Uterus (tissue), 4 donors: ENCODE data around the gene SIVA1. TPM values are rescaled to one million over a fixed set of nuclear protein-coding genes. Genes with fewer than 3 reads are reported as not detected.

Experiments used
- DNase-seq, 2 donors: peaks; one replicate each; pipeline ENCODE4 v3.0.0-alpha.2; 2019 to 2020
- H3K27ac ChIP-seq, 2 donors: fragments of 200-600 bp; sonication (generic); 1 replicate in 1 of 2; 2 replicates in 1 of 2; pipeline ENCODE4 v1.5.1; 2016 to 2018
- H3K27me3 ChIP-seq, 2 donors: fragments of 200-600 bp; sonication (generic); one replicate each; pipeline ENCODE4 v1.5.1; 2018 to 2019; ENCODE audit warnings: control low read depth in 1 of 2
- H3K36me3 ChIP-seq, 2 donors: fragments of 200-600 bp; sonication (generic); one replicate each; pipeline ENCODE4 v1.5.1; 2019; ENCODE audit warnings: control low read depth in 1 of 2
- H3K4me1 ChIP-seq, 2 donors: fragments of 200-600 bp; sonication (generic); one replicate each; pipeline ENCODE4 v1.5.1; 2018 to 2019; ENCODE audit warnings: control low read depth in 1 of 2
- H3K4me3 ChIP-seq, 2 donors: fragments of 200-600 bp; sonication (generic); 1 replicate in 1 of 2; 2 replicates in 1 of 2; pipeline ENCODE4 v1.5.1; 2018 to 2019; ENCODE audit warnings: mild to moderate bottlenecking in 1 of 2
- H3K9me3 ChIP-seq, 2 donors: fragments of 200-600 bp; sonication (generic); one replicate each; pipeline ENCODE4 v1.5.1; 2019; ENCODE audit warnings: control low read depth in 1 of 2
- POLR2A ChIP-seq, 2 donors: fragments of 450-650 bp; IDR thresholded peaks; one replicate each; pipeline ENCODE4 v1.6.1; 2016; ENCODE audit warnings: antibody characterized with exemption in 2 of 2, mild to moderate bottlenecking in 1 of 2, moderate library complexity in 1 of 2
- intact Hi-C: fragments of 100-400 bp; cut with DNase I; formaldehyde crosslinking; loops from one replicate; pipeline ENCODE4 v1.15.1; 2023; ENCODE audit warnings: low total_unique reads
- total RNA-seq, 4 donors: library from RNA; depleted of rRNA in 3 of 4; stranded (reverse); fragments of >200 nt in 3 of 4; gene quantifications; one replicate each; pipeline versions ENCODE4 v1.1.0 to v1.2.4, GENCODE V29; 2014 to 2023
- TF ChIP-seq, protein P1 (sequence below), 4 experiments: fragments of 200-600 bp in 2 of 4; fragments of 450-650 bp in 2 of 4; sonication (generic) in 2 of 4; IDR thresholded peaks; one replicate each; pipeline ENCODE4 v1.5.1; 2016 to 2019; ENCODE audit warnings: antibody characterized with exemption in 4 of 4, mild to moderate bottlenecking in 2 of 4, moderate library complexity in 1 of 4
- donor health status: DM: yes; HTN: yes; CAD: no.

Gene SIVA1
- total RNA-seq, 4 donors from 2014 or later: 79.4 to 366 (median 239) TPM

DNA sequence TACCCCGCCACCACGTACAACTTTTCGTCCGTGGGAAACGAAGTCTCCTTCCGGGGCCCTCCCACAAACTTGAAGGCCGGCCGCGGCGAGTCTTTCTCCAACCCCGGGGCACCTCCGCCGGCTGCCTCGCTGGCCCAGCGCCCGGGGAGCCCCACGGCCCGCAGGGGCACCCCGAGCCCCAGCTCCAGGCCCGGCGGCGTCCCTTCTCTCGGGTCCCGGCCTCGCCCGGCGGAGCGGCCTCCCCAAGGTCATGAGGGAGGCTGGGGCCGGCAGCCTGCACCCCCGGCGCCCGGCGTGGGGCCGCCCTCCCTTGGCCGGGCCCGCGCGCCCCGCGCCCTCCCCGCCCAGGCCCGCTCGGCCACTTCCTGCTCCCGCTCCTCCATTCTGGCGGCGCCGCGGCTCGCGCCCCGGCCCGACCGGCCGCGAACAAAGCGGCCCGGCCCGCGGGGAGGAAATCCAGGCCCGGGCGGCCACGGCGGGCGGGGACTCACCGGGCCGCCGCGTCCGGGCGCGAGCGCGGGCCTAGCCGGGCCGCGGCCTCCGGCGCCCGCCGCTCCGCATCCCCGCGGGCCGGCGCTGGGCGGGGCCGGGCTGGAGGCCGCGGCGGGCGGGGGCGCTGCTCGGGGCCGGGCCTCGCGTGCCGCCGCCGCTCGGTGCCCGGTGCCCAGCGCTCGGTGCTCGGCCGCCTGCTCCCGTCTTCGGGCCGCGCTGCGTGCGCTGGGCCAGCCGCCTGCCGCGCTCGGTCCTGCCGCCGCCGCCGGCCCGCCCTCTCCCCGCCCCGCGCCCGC lies 42.2 kb downstream of the SIVA1 start, which contains the start of gene AKT1:
Gene AKT1, minus strand, starts transcription at position 756 of the 788 bp plus-strand sequence. CDS start 3,105 bp downstream, outside the sequence.
- H3K27ac ChIP-seq: peak within 1 kb of the TSS; percentile 86 to 97
- TF ChIP-seq, protein P1, sequence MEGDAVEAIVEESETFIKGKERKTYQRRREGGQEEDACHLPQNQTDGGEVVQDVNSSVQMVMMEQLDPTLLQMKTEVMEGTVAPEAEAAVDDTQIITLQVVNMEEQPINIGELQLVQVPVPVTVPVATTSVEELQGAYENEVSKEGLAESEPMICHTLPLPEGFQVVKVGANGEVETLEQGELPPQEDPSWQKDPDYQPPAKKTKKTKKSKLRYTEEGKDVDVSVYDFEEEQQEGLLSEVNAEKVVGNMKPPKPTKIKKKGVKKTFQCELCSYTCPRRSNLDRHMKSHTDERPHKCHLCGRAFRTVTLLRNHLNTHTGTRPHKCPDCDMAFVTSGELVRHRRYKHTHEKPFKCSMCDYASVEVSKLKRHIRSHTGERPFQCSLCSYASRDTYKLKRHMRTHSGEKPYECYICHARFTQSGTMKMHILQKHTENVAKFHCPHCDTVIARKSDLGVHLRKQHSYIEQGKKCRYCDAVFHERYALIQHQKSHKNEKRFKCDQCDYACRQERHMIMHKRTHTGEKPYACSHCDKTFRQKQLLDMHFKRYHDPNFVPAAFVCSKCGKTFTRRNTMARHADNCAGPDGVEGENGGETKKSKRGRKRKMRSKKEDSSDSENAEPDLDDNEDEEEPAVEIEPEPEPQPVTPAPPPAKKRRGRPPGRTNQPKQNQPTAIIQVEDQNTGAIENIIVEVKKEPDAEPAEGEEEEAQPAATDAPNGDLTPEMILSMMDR (IDR thresholded peaks at IDR 0.05): no peak
- no peak for TF ChIP-seq POLR2A (IDR thresholded peaks at IDR 0.05)
- intact Hi-C loops: no loop called here
- no peaks in the 10 kb centered on the region for H3K9me3 ChIP-seq
- H3K36me3 ChIP-seq: no peaks in the 10 kb centered on the region
- peaks cover 0 to 15% of the 10 kb centered on the region in 2 donors for H3K4me1 ChIP-seq
- H3K4me3 ChIP-seq: peak within 1 kb of the TSS; percentile 46 to 81
- no peaks in the 10 kb centered on the region for H3K27me3 ChIP-seq
- no peak for DNase-seq

DNA sequence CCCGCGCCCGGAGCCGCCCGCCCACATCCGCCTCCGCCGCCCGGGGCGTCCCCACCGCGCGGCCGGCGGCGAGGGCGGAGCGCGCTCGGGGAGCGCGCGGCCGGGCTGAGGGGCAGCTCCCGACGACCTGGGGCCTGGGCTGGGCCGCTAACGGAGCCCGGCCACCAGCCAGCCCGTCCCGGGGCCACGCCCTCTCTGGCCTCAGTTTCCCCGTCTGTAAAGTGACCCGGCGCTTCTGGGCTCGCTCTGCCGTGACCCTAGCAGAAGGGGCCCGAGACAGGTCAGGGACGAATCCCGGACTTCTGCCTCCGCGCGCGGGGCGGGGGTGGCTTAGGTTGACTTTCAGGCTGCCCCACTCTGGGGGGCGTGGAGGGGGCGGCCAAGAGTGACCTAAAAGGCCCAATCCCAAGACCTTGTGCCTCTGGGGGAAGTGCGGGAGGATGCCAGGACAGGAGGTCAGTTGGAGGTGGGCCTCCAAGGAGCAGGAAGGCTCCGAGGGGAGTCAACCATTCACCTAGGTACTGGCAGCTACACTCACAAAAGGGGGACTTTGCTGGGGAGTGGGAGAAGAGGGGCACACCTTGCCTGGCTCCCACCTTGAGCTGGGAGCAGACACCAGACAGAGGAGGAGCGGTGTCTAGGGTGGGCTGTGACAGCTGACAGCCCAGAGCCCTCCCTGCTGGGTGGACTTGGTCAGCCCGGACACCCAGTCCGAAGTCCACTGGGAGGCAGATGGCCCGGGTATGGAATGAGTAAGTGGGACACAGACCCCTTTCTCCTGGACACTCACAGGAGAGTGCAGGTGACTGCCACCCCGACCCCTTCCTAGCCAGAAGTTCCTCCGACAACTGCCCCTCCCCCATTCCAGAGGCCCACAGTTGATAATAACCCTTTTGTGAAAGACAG lies 43.1 kb downstream of the SIVA1 start:
- H3K4me1 ChIP-seq: peaks cover 0 to 16% of the 10 kb centered on the region in 2 donors

DNA sequence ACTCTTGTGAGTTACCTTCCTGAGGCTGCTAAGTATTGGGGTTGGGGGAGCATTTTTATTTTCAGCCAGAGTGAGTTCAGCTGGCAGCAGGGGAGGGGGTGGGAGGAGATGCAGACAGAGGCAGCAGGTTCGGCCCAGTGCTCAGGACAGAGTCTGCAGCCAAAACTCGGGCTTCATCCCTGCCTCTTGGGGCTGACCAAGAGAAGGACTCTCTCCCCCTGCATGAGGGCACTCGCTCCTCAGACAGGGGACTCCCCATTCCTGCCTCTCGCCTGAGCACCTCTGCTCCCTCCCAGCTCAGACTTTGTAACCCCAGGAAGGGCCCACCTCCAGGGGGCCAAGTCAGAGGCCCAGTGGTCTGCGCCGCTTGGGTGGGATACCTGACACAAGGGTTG lies 43.7 kb downstream of the SIVA1 start:
- Histone ChIP-seq H3K27me3 (no peaks in the 10 kb centered on the region), H3K4me3 (no peak overlapping the region), H3K36me3 (no peaks in the 10 kb centered on the region), H3K9me3 (no peaks in the 10 kb centered on the region), H3K4me1 (peaks cover 0 to 23% of the 10 kb centered on the region in 2 donors), H3K27ac (peak overlapping the region in 1 of 2 donors; percentile 97)
- intact Hi-C loops: no loop called here
- no peak for TF ChIP-seq POLR2A (IDR thresholded peaks at IDR 0.05)
- TF ChIP-seq, protein P1 (IDR thresholded peaks at IDR 0.05): no peak
- DNase-seq: no peak

More for the DNA sequence above, 43.1 kb downstream of the SIVA1 start:
- peak in 1 of 2 donors; percentile 67 for DNase-seq
- Histone ChIP-seq H3K4me3 (peak overlapping the region; percentile 46 to 61), H3K27ac (peak overlapping the region; percentile 86 to 97), H3K36me3 (no peaks in the 10 kb centered on the region), H3K9me3 (no peaks in the 10 kb centered on the region), H3K27me3 (no peaks in the 10 kb centered on the region)
- peak; percentile 80 to 88 for TF ChIP-seq POLR2A (IDR thresholded peaks at IDR 0.05)
- TF ChIP-seq, protein P1 (IDR thresholded peaks at IDR 0.05): no peak
- intact Hi-C loops: no loop called here

DNA sequence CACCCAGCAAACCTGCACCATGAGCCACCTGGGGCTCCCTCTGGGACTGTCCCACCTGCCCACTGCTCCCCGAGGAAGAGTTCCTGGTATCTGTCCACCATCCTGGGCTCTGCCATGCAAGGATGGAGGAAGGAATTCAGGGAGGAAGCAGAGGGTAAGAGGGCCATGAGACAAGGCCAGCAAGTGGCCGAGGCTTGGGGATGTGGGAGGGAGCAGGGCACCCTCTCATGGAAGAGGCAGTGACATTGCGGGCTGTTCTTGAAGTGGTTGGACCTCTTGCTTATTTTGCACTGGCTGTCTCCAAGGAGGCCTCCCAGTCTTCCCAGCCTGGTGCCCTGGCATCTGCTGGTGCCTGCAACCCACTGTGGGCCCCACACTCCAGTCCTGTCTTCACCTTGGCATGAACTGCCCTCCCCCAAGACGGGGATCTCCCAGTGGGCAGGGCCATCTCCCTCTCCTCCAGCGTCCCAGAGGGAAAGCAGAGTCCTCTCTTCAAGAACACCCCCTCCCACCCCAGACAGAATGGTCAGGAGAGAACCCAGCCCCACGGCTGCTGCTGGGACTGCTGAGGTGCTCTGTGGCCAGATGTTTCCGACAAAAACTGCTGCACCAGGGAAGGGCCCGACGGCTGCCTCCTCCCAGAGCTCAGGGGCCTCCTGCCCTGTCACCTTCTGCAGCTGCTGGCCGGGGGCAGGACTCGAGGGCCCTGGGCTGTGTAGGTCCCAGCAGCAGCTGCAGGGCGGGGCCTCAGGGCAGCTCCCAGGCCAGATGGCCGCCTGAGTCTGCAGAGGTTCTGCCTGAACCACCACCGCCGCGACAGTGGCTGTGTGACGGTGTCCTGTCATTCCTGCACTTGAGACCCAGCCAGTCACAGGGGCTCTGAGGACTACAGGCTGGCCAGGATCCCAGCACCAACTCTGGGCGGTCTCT lies 44.4 kb downstream of the SIVA1 start:
- H3K36me3 ChIP-seq: no peaks in the 10 kb centered on the region
- no peaks in the 10 kb centered on the region for H3K27me3 ChIP-seq
- no peak overlapping the region for H3K4me3 ChIP-seq
- DNase-seq: no peak
- no peak for TF ChIP-seq POLR2A (IDR thresholded peaks at IDR 0.05)
- TF ChIP-seq, protein P1 (IDR thresholded peaks at IDR 0.05): no peak
- peaks cover 0 to 24% of the 10 kb centered on the region in 2 donors for H3K4me1 ChIP-seq
- H3K27ac ChIP-seq: peak overlapping the region in 1 of 2 donors; percentile 23
- no peaks in the 10 kb centered on the region for H3K9me3 ChIP-seq
- intact Hi-C loops: no loop called here
